Measurements from ENCODE around the gene DHRS2. TPM values are rescaled to one million over a fixed set of nuclear protein-coding genes. Genes with fewer than 3 reads are reported as not detected.

Gene DHRS2
- total and polyA plus RNA-seq, 8 donors = 3.7 to 19.6 (median 6.7) TPM; not detected in 3

GRCh38 chr14:23613242-23614070 is 22.7 kb upstream of the DHRS2 start:
- TF ChIP-seq EP300 (IDR thresholded peaks at IDR 0.05) = no peak
- no peak for TF ChIP-seq POLR2A (IDR thresholded peaks at IDR 0.05)
- no peak for TF ChIP-seq POLR2AphosphoS5 (IDR thresholded peaks at IDR 0.05)
- TF ChIP-seq CTCF (IDR thresholded peaks at IDR 0.05) = no peak
- no peaks in the 10 kb centered on the region for H3K36me3 ChIP-seq
- no peaks in the 10 kb centered on the region for H3K27me3 ChIP-seq
- no peaks in the 10 kb centered on the region for H3K9me3 ChIP-seq
- WGBS, 5 donors = 35 to 59% (median 48%) methylated on average over 6 of the region's 6 CpGs
- peak overlapping the region; percentile 60 to 87 (median 71) for H3K27ac ChIP-seq
- H3K4me1 ChIP-seq = peaks cover 38 to 52% (median 45%) of the 10 kb centered on the region in 4 donors
- intact Hi-C loops (cut with DNase I; ENCODE audit: low total_unique reads) = no loop called here
- H3K4me3 ChIP-seq = no peak overlapping the region
- DNase-seq = peak in 1 of 2 donors; percentile 76

GRCh38 chr14:23614395-23614828 is 21.8 kb upstream of the DHRS2 start:
- H3K36me3 ChIP-seq = no peaks in the 10 kb centered on the region
- H3K4me3 ChIP-seq = no peak overlapping the region
- 46 to 71% (median 62%) methylated on average over 2 of the region's 2 CpGs for WGBS, 5 donors
- peak overlapping the region; percentile 8 to 87 (median 69) for H3K27ac ChIP-seq
- peaks cover 32 to 52% (median 38%) of the 10 kb centered on the region in 4 donors for H3K4me1 ChIP-seq
- no peak for DNase-seq
- no peaks in the 10 kb centered on the region for H3K9me3 ChIP-seq
- TF ChIP-seq EP300 (IDR thresholded peaks at IDR 0.05) (no peak), POLR2AphosphoS5 (IDR thresholded peaks at IDR 0.05) (no peak), POLR2A (IDR thresholded peaks at IDR 0.05) (no peak), CTCF (IDR thresholded peaks at IDR 0.05) (no peak)
- no peaks in the 10 kb centered on the region for H3K27me3 ChIP-seq
- intact Hi-C loops (cut with DNase I; ENCODE audit: low total_unique reads) = no loop called here

- H3K4me3 ChIP-seq = no peak overlapping the region
- no peak overlapping the region for H3K27ac ChIP-seq
- no peaks in the 10 kb centered on the region for H3K27me3 ChIP-seq
- DNase-seq = no peak
- intact Hi-C loops (cut with DNase I; ENCODE audit: low total_unique reads) = no loop called here
- no peaks in the 10 kb centered on the region for H3K9me3 ChIP-seq
- TF ChIP-seq POLR2A (IDR thresholded peaks at IDR 0.05) (no peak), POLR2AphosphoS5 (IDR thresholded peaks at IDR 0.05) (no peak), EP300 (IDR thresholded peaks at IDR 0.05) (no peak), CTCF (IDR thresholded peaks at IDR 0.05) (no peak)
- H3K36me3 ChIP-seq = no peaks in the 10 kb centered on the region
- H3K4me1 ChIP-seq = peaks cover 20 to 39% (median 25%) of the 10 kb centered on the region in 4 donors
- 41 to 55% (median 47%) methylated on average over 5 of the region's 5 CpGs for WGBS, 5 donors
Measured at GRCh38 chr14:23615856-23616255, 20.3 kb upstream of the DHRS2 start.

- H3K27ac ChIP-seq = no peak overlapping the region
- H3K9me3 ChIP-seq = no peaks in the 10 kb centered on the region
- intact Hi-C loops (cut with DNase I; ENCODE audit: low total_unique reads) = no loop called here
- no peaks in the 10 kb centered on the region for H3K36me3 ChIP-seq
- TF ChIP-seq POLR2AphosphoS5 (IDR thresholded peaks at IDR 0.05) (no peak), CTCF (IDR thresholded peaks at IDR 0.05) (no peak), EP300 (IDR thresholded peaks at IDR 0.05) (no peak), POLR2A (IDR thresholded peaks at IDR 0.05) (no peak)
- peaks cover 10 to 31% (median 14%) of the 10 kb centered on the region in 4 donors for H3K4me1 ChIP-seq
- no peaks in the 10 kb centered on the region for H3K27me3 ChIP-seq
- no peak for DNase-seq
- H3K4me3 ChIP-seq = no peak overlapping the region
- WGBS, 5 donors = 29 to 64% (median 56%) methylated on average over 1 of the region's 1 CpG
Measured at GRCh38 chr14:23617539-23617938, 18.6 kb upstream of the DHRS2 start.

Measured in stomach (tissue), 9 donors.